Progenitor cell of endocrine pancreas (in vitro differentiated cells): Measurements from ENCODE around the gene CIB2. TPM values are rescaled to one million over a fixed set of nuclear protein-coding genes. Genes with fewer than 3 reads are reported as not detected.

Experiments used
- DNase-seq: peaks from one replicate; pipeline ENCODE4 v3.0.0; 2021; ENCODE audit warnings: low spot score; ENCODE audit not compliant: unreplicated experiment
- H3K27ac Mint-ChIP-seq: 2 replicates; pipeline ENCODE4 v1.8.0; 2021; ENCODE audit warnings: mild to moderate bottlenecking, moderate library complexity, mixed read lengths
- H3K27me3 Mint-ChIP-seq: 2 replicates; pipeline ENCODE4 v1.8.0; 2021; ENCODE audit warnings: mixed read lengths
- H3K36me3 Mint-ChIP-seq: 2 replicates; pipeline ENCODE4 v1.8.0; 2022; ENCODE audit warnings: mixed read lengths; ENCODE audit not compliant: insufficient read depth
- H3K4me1 Mint-ChIP-seq: 2 replicates; pipeline ENCODE4 v1.8.0; 2021; ENCODE audit warnings: low read depth, mixed read lengths
- H3K4me3 Mint-ChIP-seq: 2 replicates; pipeline ENCODE4 v1.8.0; 2021; ENCODE audit warnings: low read depth, mild to moderate bottlenecking, moderate library complexity, mixed read lengths
- H3K9me3 Mint-ChIP-seq: 2 replicates; pipeline ENCODE4 v1.8.0; 2021; ENCODE audit warnings: low read depth, mixed read lengths
- total RNA-seq: library from RNA; stranded (reverse); gene quantifications from 2 replicates; pipeline ENCODE4 v1.2.1, GENCODE V29; 2021
- TF ChIP-seq, protein P1 (sequence below): fragments of 200-600 bp; sonication (generic); IDR thresholded peaks from one replicate; pipeline ENCODE4 v1.5.0; 2021; ENCODE audit warnings: antibody characterized with exemption, mild to moderate bottlenecking; ENCODE audit not compliant: unreplicated experiment

CIB2 gene
- total RNA-seq, 1 donor from 2014 or later, result 44.9 TPM

DNA sequence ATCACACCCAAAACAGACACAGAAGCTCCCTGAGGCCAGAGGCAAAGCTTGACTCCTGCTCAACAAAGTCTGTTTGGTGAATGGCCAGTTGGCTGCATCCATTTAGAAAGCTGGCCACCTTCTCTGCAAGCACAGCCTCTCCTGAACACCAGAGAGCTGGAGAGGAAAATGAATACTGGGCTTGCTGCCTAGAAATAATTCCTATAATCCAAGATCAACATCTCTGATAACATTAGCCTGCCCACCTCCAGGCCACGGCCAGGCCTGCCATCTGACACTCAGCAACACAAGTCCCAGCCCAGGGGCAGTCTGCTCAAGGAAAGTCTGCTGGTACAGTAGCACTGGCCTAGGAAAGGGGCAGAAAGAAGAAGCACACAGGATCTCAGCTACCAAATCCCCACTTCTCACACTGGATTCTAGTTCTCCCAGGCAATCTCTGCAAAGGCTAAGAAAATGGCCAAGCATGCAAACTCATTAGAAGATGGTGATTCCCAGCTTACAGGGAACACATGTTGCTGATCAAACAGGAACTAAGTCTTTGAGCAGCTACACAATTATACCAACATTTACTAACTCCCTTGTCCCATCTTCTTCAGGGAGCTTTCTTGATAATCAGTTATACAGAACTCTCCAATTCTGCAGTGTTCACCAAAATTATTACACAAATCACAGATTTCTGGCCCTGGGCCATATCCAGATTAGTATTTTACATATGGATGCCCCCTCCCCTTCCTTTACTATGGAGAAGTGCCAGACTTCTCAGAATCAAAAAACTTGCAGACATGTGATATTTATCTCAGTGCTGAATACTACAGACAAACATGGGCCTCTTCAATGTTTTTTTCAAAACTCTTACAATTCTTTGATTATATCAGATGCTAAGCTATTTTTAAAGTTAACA lies 63.7 kb downstream of the CIB2 start:
- no peaks in the 10 kb centered on the region for H3K36me3 Mint-ChIP-seq
- H3K27me3 Mint-ChIP-seq, result peaks cover 9% of the 10 kb centered on the region
- no peak for DNase-seq

GRCh38 chr15:78065973-78066946 lies 65.0 kb downstream of the CIB2 start:
- no peaks in the 10 kb centered on the region for H3K36me3 Mint-ChIP-seq
- H3K9me3 Mint-ChIP-seq, result no peaks in the 10 kb centered on the region
- H3K27me3 Mint-ChIP-seq, result peaks cover 14% of the 10 kb centered on the region
- no peak overlapping the region for H3K27ac Mint-ChIP-seq
- TF ChIP-seq, protein P1, sequence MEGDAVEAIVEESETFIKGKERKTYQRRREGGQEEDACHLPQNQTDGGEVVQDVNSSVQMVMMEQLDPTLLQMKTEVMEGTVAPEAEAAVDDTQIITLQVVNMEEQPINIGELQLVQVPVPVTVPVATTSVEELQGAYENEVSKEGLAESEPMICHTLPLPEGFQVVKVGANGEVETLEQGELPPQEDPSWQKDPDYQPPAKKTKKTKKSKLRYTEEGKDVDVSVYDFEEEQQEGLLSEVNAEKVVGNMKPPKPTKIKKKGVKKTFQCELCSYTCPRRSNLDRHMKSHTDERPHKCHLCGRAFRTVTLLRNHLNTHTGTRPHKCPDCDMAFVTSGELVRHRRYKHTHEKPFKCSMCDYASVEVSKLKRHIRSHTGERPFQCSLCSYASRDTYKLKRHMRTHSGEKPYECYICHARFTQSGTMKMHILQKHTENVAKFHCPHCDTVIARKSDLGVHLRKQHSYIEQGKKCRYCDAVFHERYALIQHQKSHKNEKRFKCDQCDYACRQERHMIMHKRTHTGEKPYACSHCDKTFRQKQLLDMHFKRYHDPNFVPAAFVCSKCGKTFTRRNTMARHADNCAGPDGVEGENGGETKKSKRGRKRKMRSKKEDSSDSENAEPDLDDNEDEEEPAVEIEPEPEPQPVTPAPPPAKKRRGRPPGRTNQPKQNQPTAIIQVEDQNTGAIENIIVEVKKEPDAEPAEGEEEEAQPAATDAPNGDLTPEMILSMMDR, result no peak
- H3K4me1 Mint-ChIP-seq, result peaks cover 21% of the 10 kb centered on the region
- H3K4me3 Mint-ChIP-seq, result no peak overlapping the region
- DNase-seq, result no peak

More for the DNA sequence above, 63.7 kb downstream of the CIB2 start:
- no peak overlapping the region for H3K4me3 Mint-ChIP-seq
- no peak overlapping the region for H3K27ac Mint-ChIP-seq
- peaks cover 16% of the 10 kb centered on the region for H3K4me1 Mint-ChIP-seq
- no peaks in the 10 kb centered on the region for H3K9me3 Mint-ChIP-seq
- TF ChIP-seq, protein P1, result no peak

DNA sequence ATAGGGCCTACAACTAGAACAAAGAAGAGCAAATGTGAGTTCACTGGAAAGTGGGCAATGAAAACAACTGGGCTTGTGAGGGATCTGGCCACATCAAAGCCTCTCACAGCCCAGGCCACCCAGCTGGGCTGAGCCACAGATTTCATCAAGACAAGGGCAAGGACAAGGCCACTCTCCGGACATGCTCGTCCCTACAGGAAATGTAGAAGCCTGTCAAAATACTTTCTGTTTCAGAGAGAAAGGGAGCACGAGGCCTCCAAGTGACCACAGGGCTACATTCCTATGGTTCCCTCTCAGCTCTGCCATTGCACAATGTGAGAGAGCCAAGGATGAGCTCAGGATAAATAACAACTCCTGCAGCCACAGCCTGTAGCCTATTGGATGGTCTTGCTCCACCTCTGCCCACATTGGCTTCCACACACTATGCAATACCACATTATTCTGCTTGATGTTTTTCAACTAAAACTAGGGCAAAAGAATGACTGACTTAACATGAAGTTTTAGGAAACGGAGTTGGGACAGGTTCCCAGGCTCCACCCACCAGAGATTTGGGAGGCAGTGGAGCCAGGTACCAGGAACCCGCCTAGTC lies 65.9 kb downstream of the CIB2 start:
- DNase-seq, result no peak
- TF ChIP-seq, protein P1, result no peak
- no peak overlapping the region for H3K27ac Mint-ChIP-seq
- no peaks in the 10 kb centered on the region for H3K9me3 Mint-ChIP-seq
- peaks cover 21% of the 10 kb centered on the region for H3K4me1 Mint-ChIP-seq
- H3K27me3 Mint-ChIP-seq, result peaks cover 14% of the 10 kb centered on the region
- no peaks in the 10 kb centered on the region for H3K36me3 Mint-ChIP-seq
- H3K4me3 Mint-ChIP-seq, result no peak overlapping the region

DNA sequence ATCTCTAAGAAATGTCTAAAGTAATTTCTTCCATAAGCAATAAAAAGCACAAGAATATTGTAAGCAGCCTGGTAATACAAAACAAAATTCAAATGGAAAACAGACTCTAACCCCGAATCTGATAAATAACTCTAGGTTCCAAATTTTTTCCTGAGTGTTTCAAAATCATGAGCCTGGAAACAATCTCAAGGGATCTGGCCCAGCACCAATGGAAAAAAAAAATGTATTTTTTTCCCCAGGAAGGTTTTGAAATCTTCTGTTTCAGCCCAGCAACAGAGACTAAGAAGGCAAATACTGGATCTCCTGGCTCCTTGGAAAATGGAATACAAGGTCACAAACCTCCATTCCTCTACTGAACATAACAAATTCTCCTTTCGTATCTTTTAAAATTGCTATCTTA lies 66.7 kb downstream of the CIB2 start:
- no peaks in the 10 kb centered on the region for H3K36me3 Mint-ChIP-seq
- H3K27ac Mint-ChIP-seq, result no peak overlapping the region
- H3K4me1 Mint-ChIP-seq, result peaks cover 21% of the 10 kb centered on the region
- no peak for DNase-seq
- no peak overlapping the region for H3K4me3 Mint-ChIP-seq
- H3K9me3 Mint-ChIP-seq, result no peaks in the 10 kb centered on the region
- TF ChIP-seq, protein P1, result no peak
- peaks cover 11% of the 10 kb centered on the region for H3K27me3 Mint-ChIP-seq

DNA sequence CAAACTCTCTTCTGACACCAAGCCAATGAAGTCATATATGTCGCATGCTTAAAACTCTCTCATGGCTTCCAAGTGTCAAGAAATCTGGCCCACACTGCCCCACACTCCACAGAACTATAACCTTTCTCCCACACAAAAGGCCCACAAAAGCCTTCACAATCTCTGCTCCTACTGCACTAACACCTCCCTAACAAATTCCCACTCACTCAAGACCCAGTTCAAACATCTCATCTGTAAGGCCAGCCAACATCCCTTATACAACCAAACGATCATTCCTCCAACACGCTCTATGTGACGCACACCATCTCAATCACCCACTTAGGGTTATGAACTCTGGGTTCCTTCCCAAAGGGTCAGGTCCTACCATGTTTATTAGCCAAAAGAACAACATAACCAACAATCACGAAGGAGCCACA lies 67.3 kb downstream of the CIB2 start:
- TF ChIP-seq, protein P1, result no peak
- Mint-ChIP-seq H3K36me3 (no peaks in the 10 kb centered on the region), H3K4me1 (peaks cover 21% of the 10 kb centered on the region), H3K9me3 (no peaks in the 10 kb centered on the region), H3K4me3 (no peak overlapping the region), H3K27ac (no peak overlapping the region), H3K27me3 (peaks cover 15% of the 10 kb centered on the region)
- DNase-seq, result no peak
